H1 (cell line): ENCODE results near the gene NAIF1. TPM values are rescaled to one million over a fixed set of nuclear protein-coding genes. Genes with fewer than 3 reads are reported as not detected.

Source experiments
- HDAC6 ChIP-seq: IDR thresholded peaks from one replicate; pipeline ENCODE4 v1.7.1; 2012; ENCODE audit warnings: low read depth, mild to moderate bottlenecking, inconsistent platforms, low read length, moderate library complexity
- POLR2AphosphoS5 ChIP-seq: IDR thresholded peaks from 2 replicates; pipeline ENCODE4 v1.6.1; 2011; ENCODE audit warnings: low read depth, low read length
- SAP30 ChIP-seq: fragments of 300-600 bp; sonication (generic); IDR thresholded peaks from 2 replicates; pipeline ENCODE4 v1.7.1; 2012; ENCODE audit warnings: low read length, moderate library complexity, mild to moderate bottlenecking, inconsistent platforms; ENCODE audit not compliant: insufficient read depth, insufficient replicate concordance
- SP2 ChIP-seq: IDR thresholded peaks from 2 replicates; pipeline ENCODE4 v1.6.1; 2012; ENCODE audit warnings: mild to moderate bottlenecking, low read length, inconsistent platforms
- TEAD4 ChIP-seq: IDR thresholded peaks from 2 replicates; pipeline ENCODE4 v1.6.1; 2012; ENCODE audit warnings: low read depth, low read length, inconsistent platforms, mixed read lengths
- ZNF274 ChIP-seq: IDR thresholded peaks from 2 replicates; pipeline ENCODE4 v1.7.0; 2012; ENCODE audit warnings: low read length, borderline replicate concordance; ENCODE audit errors: extremely low read depth
- polyA plus RNA-seq, 7 experiments: library from polyadenylated mRNA; depleted of rRNA in 3 of 7; stranded (reverse) in 5 of 7; unstranded in 2 of 7; fragments of >200 nt in 5 of 7; fragments of 200-250 nt in 2 of 7; gene quantifications; 1 replicate in 5 of 7; 2 replicates in 1 of 7; 4 replicates in 1 of 7; pipeline versions ENCODE4 v1.2.1 to v1.2.3, GENCODE V29; 2011 to 2013; ENCODE audit warnings: missing spikeins in 2 of 7, mixed read lengths in 2 of 7
- total RNA-seq: library from RNA; stranded (reverse); fragmentation: NEBNext Ultra II Directional; extraction: Animal tissue kit (Norgen Biotek cat#: 25700); gene quantifications from 2 replicates; pipeline ENCODE4 v1.2.1, GENCODE V29; 2021
- TF ChIP-seq, protein P1 (sequence below): fragments of 300-600 bp; sonication (generic); IDR thresholded peaks from 2 replicates; pipeline ENCODE4 v1.7.1; 2012; ENCODE audit warnings: low read length, moderate library complexity, mild to moderate bottlenecking, inconsistent platforms; ENCODE audit not compliant: insufficient replicate concordance
- TF ChIP-seq, protein P2 (sequence below): IDR thresholded peaks from 2 replicates; pipeline ENCODE4 v1.6.1; 2011; ENCODE audit warnings: low read depth, mild to moderate bottlenecking, low read length; ENCODE audit not compliant: insufficient read depth

NAIF1 gene
- total and polyA plus RNA-seq, 2 of the 8 experiments (the other 6 are each of a cell fraction or from before 2014, with no cell fraction given), result 8.7 to 9.0 TPM

DNA sequence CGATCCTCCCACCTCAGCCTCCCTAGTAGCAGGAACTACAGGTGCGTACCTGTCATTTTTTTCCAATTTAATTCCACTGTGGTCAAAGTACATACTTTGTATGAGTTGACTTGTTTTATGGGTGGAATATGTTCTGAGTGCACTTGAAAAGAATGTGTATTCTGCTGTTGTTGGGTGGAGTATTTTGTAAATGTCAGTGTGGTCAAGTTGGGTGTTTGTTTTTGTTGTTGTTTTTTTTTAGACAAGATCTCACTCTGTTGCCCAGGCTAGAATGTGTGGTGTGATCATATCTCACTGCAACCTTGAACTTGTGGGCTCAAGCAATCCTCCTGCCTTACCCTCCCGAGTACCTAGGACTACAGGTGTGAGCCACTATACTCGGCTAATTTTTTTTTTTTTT, 18.8 kb upstream of the NAIF1 start (continued):
- TF ChIP-seq HDAC6 (no peak), SAP30 (no peak), TEAD4 (no peak), SP2 (no peak), ZNF274 (no peak), POLR2AphosphoS5 (no peak)
- TF ChIP-seq, protein P1, sequence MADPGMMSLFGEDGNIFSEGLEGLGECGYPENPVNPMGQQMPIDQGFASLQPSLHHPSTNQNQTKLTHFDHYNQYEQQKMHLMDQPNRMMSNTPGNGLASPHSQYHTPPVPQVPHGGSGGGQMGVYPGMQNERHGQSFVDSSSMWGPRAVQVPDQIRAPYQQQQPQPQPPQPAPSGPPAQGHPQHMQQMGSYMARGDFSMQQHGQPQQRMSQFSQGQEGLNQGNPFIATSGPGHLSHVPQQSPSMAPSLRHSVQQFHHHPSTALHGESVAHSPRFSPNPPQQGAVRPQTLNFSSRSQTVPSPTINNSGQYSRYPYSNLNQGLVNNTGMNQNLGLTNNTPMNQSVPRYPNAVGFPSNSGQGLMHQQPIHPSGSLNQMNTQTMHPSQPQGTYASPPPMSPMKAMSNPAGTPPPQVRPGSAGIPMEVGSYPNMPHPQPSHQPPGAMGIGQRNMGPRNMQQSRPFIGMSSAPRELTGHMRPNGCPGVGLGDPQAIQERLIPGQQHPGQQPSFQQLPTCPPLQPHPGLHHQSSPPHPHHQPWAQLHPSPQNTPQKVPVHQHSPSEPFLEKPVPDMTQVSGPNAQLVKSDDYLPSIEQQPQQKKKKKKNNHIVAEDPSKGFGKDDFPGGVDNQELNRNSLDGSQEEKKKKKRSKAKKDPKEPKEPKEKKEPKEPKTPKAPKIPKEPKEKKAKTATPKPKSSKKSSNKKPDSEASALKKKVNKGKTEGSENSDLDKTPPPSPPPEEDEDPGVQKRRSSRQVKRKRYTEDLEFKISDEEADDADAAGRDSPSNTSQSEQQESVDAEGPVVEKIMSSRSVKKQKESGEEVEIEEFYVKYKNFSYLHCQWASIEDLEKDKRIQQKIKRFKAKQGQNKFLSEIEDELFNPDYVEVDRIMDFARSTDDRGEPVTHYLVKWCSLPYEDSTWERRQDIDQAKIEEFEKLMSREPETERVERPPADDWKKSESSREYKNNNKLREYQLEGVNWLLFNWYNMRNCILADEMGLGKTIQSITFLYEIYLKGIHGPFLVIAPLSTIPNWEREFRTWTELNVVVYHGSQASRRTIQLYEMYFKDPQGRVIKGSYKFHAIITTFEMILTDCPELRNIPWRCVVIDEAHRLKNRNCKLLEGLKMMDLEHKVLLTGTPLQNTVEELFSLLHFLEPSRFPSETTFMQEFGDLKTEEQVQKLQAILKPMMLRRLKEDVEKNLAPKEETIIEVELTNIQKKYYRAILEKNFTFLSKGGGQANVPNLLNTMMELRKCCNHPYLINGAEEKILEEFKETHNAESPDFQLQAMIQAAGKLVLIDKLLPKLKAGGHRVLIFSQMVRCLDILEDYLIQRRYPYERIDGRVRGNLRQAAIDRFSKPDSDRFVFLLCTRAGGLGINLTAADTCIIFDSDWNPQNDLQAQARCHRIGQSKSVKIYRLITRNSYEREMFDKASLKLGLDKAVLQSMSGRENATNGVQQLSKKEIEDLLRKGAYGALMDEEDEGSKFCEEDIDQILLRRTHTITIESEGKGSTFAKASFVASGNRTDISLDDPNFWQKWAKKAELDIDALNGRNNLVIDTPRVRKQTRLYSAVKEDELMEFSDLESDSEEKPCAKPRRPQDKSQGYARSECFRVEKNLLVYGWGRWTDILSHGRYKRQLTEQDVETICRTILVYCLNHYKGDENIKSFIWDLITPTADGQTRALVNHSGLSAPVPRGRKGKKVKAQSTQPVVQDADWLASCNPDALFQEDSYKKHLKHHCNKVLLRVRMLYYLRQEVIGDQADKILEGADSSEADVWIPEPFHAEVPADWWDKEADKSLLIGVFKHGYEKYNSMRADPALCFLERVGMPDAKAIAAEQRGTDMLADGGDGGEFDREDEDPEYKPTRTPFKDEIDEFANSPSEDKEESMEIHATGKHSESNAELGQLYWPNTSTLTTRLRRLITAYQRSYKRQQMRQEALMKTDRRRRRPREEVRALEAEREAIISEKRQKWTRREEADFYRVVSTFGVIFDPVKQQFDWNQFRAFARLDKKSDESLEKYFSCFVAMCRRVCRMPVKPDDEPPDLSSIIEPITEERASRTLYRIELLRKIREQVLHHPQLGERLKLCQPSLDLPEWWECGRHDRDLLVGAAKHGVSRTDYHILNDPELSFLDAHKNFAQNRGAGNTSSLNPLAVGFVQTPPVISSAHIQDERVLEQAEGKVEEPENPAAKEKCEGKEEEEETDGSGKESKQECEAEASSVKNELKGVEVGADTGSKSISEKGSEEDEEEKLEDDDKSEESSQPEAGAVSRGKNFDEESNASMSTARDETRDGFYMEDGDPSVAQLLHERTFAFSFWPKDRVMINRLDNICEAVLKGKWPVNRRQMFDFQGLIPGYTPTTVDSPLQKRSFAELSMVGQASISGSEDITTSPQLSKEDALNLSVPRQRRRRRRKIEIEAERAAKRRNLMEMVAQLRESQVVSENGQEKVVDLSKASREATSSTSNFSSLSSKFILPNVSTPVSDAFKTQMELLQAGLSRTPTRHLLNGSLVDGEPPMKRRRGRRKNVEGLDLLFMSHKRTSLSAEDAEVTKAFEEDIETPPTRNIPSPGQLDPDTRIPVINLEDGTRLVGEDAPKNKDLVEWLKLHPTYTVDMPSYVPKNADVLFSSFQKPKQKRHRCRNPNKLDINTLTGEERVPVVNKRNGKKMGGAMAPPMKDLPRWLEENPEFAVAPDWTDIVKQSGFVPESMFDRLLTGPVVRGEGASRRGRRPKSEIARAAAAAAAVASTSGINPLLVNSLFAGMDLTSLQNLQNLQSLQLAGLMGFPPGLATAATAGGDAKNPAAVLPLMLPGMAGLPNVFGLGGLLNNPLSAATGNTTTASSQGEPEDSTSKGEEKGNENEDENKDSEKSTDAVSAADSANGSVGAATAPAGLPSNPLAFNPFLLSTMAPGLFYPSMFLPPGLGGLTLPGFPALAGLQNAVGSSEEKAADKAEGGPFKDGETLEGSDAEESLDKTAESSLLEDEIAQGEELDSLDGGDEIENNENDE, result no peak
- TF ChIP-seq, protein P2, sequence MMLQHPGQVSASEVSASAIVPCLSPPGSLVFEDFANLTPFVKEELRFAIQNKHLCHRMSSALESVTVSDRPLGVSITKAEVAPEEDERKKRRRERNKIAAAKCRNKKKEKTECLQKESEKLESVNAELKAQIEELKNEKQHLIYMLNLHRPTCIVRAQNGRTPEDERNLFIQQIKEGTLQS, result no peak
